H1 (cell line): ENCODE measurements around the gene FHIT. TPM values are rescaled to one million over a fixed set of nuclear protein-coding genes. Genes with fewer than 3 reads are reported as not detected.

Experiments
- EZH2 ChIP-seq: fragments of 200-600 bp; sonication (generic); IDR thresholded peaks from 2 replicates; pipeline ENCODE4 v1.7.1; 2012; ENCODE audit warnings: low read depth, mild to moderate bottlenecking, moderate library complexity, low read length, inconsistent platforms; ENCODE audit not compliant: severe bottlenecking
- FOSL1 ChIP-seq: IDR thresholded peaks from 2 replicates; pipeline ENCODE4 v1.6.1; 2011; ENCODE audit warnings: mild to moderate bottlenecking, low read depth, low read length, moderate library complexity; ENCODE audit not compliant: insufficient read depth
- JUND ChIP-seq: IDR thresholded peaks from 2 replicates; pipeline ENCODE4 v1.6.1; 2011; ENCODE audit warnings: mild to moderate bottlenecking, improper control_type of control experiment, low read length
- polyA plus RNA-seq, 7 experiments: library from polyadenylated mRNA; depleted of rRNA in 3 of 7; stranded (reverse) in 5 of 7; unstranded in 2 of 7; fragments of >200 nt in 5 of 7; fragments of 200-250 nt in 2 of 7; gene quantifications; 1 replicate in 5 of 7; 2 replicates in 1 of 7; 4 replicates in 1 of 7; pipeline versions ENCODE4 v1.2.1 to v1.2.3, GENCODE V29; 2011 to 2013; ENCODE audit warnings: missing spikeins in 2 of 7, mixed read lengths in 2 of 7
- total RNA-seq: library from RNA; stranded (reverse); fragmentation: NEBNext Ultra II Directional; extraction: Animal tissue kit (Norgen Biotek cat#: 25700); gene quantifications from 2 replicates; pipeline ENCODE4 v1.2.1, GENCODE V29; 2021

The FHIT gene
- total and polyA plus RNA-seq, 2 of the 8 experiments (the other 6 are each of a cell fraction or from before 2014, with no cell fraction given) = 1.2 to 3.2 TPM

- TF ChIP-seq FOSL1 (no peak), JUND (no peak), EZH2 (no peak)
Observed at GRCh38 chr3:59791774-59792308, 1459.4 kb downstream of the FHIT start (continued).
